ENCODE data around the gene KCNH6.

The KCNH6 gene

DNA sequence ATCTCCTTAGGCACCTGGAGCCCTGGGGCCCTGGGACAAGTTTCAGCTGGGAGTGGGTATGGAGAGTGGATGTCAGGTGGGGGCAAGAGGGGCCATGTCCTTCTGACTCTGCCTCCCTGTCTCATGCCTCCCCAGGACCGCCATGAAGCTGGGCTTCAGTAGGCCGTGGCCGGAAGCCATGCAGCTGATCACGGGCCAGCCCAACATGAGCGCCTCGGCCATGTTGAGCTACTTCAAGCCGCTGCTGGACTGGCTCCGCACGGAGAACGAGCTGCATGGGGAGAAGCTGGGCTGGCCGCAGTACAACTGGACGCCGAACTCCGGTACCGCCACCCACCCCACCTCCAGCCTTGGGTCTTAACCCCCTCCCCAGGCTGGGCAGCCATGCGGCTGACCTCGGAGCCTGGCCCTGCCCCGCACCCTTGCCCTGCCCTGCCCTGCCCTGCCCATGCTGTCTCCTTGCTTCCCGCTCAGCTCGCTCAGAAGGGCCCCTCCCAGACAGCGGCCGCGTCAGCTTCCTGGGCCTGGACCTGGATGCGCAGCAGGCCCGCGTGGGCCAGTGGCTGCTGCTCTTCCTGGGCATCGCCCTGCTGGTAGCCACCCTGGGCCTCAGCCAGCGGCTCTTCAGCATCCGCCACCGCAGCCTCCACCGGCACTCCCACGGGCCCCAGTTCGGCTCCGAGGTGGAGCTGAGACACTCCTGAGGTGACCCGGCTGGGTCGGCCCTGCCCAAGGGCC, 26.3 kb upstream of the KCNH6 start:
- DNase-seq = no peak
- no peaks in the 10 kb centered on the region for H3F3A ChIP-seq (ENCODE audit: insufficient read depth, low read length)
- H3K79me2 ChIP-seq (ENCODE audit: low read length) = no peaks in the 10 kb centered on the region
- no peak overlapping the region for H3K27ac ChIP-seq (ENCODE audit: low read length)
- H3K4me1 ChIP-seq (ENCODE audit: low read length) = no peaks in the 10 kb centered on the region
- no peaks in the 10 kb centered on the region for H3K9me3 ChIP-seq (replicated peaks; ENCODE audit: insufficient read depth, low read length)
- no peaks in the 10 kb centered on the region for H4K20me1 ChIP-seq (ENCODE audit: insufficient read depth, low read length)
- TF ChIP-seq EZH2phosphoT487 (IDR thresholded peaks at IDR 0.05; ENCODE audit: low read length) (no peak), EZH2 (optimal IDR thresholded peaks at IDR 0.05; ENCODE audit: low read depth, low read length) (no peak)
- TF ChIP-seq, protein P1, sequence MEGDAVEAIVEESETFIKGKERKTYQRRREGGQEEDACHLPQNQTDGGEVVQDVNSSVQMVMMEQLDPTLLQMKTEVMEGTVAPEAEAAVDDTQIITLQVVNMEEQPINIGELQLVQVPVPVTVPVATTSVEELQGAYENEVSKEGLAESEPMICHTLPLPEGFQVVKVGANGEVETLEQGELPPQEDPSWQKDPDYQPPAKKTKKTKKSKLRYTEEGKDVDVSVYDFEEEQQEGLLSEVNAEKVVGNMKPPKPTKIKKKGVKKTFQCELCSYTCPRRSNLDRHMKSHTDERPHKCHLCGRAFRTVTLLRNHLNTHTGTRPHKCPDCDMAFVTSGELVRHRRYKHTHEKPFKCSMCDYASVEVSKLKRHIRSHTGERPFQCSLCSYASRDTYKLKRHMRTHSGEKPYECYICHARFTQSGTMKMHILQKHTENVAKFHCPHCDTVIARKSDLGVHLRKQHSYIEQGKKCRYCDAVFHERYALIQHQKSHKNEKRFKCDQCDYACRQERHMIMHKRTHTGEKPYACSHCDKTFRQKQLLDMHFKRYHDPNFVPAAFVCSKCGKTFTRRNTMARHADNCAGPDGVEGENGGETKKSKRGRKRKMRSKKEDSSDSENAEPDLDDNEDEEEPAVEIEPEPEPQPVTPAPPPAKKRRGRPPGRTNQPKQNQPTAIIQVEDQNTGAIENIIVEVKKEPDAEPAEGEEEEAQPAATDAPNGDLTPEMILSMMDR (IDR thresholded peaks at IDR 0.05; ENCODE audit: low read length) = no peak
- no peak overlapping the region for H3K4me3 ChIP-seq (ENCODE audit: low read length)
- H3K4me2 ChIP-seq (ENCODE audit: low read depth, low read length) = no peak overlapping the region
- no peaks in the 10 kb centered on the region for H3K9me2 ChIP-seq (replicated peaks; ENCODE audit: insufficient read depth, low read length)
- no peak overlapping the region for H2AFZ ChIP-seq (ENCODE audit: low read length)
- H3K27me3 ChIP-seq (replicated peaks; ENCODE audit: insufficient read depth, low read length) = peaks cover 46% of the 10 kb centered on the region
- no peak overlapping the region for H3K9ac ChIP-seq (ENCODE audit: low read length)
- H3K36me3 ChIP-seq (replicated peaks; ENCODE audit: insufficient read depth, low read length) = no peaks in the 10 kb centered on the region

DNA sequence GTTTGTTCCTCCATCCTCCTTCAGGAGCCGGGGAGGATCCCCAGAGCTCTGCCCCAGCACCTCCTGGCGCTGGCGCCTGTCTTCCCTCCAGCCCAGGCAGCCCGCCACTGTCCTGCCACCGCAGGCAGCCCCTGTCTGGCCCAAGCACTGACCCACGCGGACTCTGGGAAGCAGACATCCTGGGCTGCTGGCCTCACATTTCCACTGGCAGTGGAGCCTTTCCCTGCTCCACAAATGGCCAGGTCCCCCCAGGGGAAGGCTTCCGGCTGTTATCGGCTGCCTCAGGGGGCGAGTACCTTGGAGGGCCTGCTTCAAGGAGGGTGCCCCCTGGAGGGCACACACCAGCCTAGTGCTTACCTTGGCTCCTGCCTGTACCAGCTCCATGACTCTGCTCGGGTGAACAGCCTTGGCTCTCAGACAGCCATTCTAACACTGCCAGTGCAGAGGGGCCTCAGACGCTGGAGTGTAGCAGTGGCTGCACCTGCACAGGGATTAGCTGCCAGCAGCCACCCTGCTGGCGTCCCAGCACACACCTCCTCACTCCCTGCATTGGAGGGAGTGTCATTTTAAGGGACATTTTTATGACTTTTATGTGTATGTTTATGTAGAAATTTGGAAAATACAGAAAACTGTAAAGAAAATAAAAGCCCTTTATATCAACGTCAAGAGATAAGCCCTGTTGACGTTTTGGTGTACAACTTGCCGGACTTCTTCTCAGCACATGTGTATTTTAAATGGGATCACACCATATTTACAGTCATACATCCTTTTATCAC, 25.3 kb upstream of the KCNH6 start:
- no peaks in the 10 kb centered on the region for H3F3A ChIP-seq (ENCODE audit: insufficient read depth, low read length)
- H3K4me2 ChIP-seq (ENCODE audit: low read depth, low read length) = no peak overlapping the region
- H3K27ac ChIP-seq (ENCODE audit: low read length) = no peak overlapping the region
- H3K36me3 ChIP-seq (replicated peaks; ENCODE audit: insufficient read depth, low read length) = no peaks in the 10 kb centered on the region
- no peak overlapping the region for H3K4me3 ChIP-seq (ENCODE audit: low read length)
- no peaks in the 10 kb centered on the region for H3K9me3 ChIP-seq (replicated peaks; ENCODE audit: insufficient read depth, low read length)
- no peaks in the 10 kb centered on the region for H3K4me1 ChIP-seq (ENCODE audit: low read length)
- H3K9me2 ChIP-seq (replicated peaks; ENCODE audit: insufficient read depth, low read length) = no peaks in the 10 kb centered on the region
- no peak overlapping the region for H3K9ac ChIP-seq (ENCODE audit: low read length)
- TF ChIP-seq, protein P1 (IDR thresholded peaks at IDR 0.05; ENCODE audit: low read length) = peak; percentile 15; the same call in 1 of the 2 replicates
- no peak for TF ChIP-seq EZH2phosphoT487 (IDR thresholded peaks at IDR 0.05; ENCODE audit: low read length)
- no peak overlapping the region for H2AFZ ChIP-seq (ENCODE audit: low read length)
- peak; percentile 15 for DNase-seq
- peaks cover 44% of the 10 kb centered on the region for H3K27me3 ChIP-seq (replicated peaks; ENCODE audit: insufficient read depth, low read length)
- H3K79me2 ChIP-seq (ENCODE audit: low read length) = no peaks in the 10 kb centered on the region
- H4K20me1 ChIP-seq (ENCODE audit: insufficient read depth, low read length) = no peaks in the 10 kb centered on the region

- no peak overlapping the region for H2AFZ ChIP-seq (ENCODE audit: low read length)
- no peaks in the 10 kb centered on the region for H4K20me1 ChIP-seq (ENCODE audit: insufficient read depth, low read length)
- no peaks in the 10 kb centered on the region for H3K9me3 ChIP-seq (replicated peaks; ENCODE audit: insufficient read depth, low read length)
- no peak for DNase-seq
- H3K4me2 ChIP-seq (ENCODE audit: low read depth, low read length) = no peak overlapping the region
- no peak overlapping the region for H3K27ac ChIP-seq (ENCODE audit: low read length)
- no peaks in the 10 kb centered on the region for H3F3A ChIP-seq (ENCODE audit: insufficient read depth, low read length)
- no peak overlapping the region for H3K4me3 ChIP-seq (ENCODE audit: low read length)
- no peaks in the 10 kb centered on the region for H3K9me2 ChIP-seq (replicated peaks; ENCODE audit: insufficient read depth, low read length)
- peaks cover 40% of the 10 kb centered on the region for H3K27me3 ChIP-seq (replicated peaks; ENCODE audit: insufficient read depth, low read length)
- no peaks in the 10 kb centered on the region for H3K4me1 ChIP-seq (ENCODE audit: low read length)
- no peaks in the 10 kb centered on the region for H3K36me3 ChIP-seq (replicated peaks; ENCODE audit: insufficient read depth, low read length)
- H3K79me2 ChIP-seq (ENCODE audit: low read length) = no peaks in the 10 kb centered on the region
- no peak overlapping the region for H3K9ac ChIP-seq (ENCODE audit: low read length)
- no peak for TF ChIP-seq EZH2 (optimal IDR thresholded peaks at IDR 0.05; ENCODE audit: low read depth, low read length)
- TF ChIP-seq EZH2phosphoT487 (IDR thresholded peaks at IDR 0.05; ENCODE audit: low read length) = no peak
- TF ChIP-seq, protein P1 (IDR thresholded peaks at IDR 0.05; ENCODE audit: low read length) = no peak
Measured at GRCh38 chr17:63498626-63499195, 24.4 kb upstream of the KCNH6 start.
